ENCODE results near the gene CASQ1. TPM values are rescaled to one million over a fixed set of nuclear protein-coding genes. Genes with fewer than 3 reads are reported as not detected.

CASQ1 gene
- total RNA-seq, 1 donor from 2014 or later = 7.6 TPM

Other genes with a start within 250 kb of the CASQ1 start
- 7.6 TPM for gene IGSF9, start 245.0 kb upstream of the CASQ1 start, total RNA-seq
- gene SLAMF9, start 236.3 kb upstream of the CASQ1 start, total RNA-seq = not detected
- 5.9 TPM for gene PIGM, start 158.6 kb upstream of the CASQ1 start, total RNA-seq
- gene KCNJ10, start 120.4 kb upstream of the CASQ1 start, total RNA-seq = 5.9 TPM
- 10.6 TPM for gene KCNJ9, start 109.0 kb upstream of the CASQ1 start, total RNA-seq
- 43.5 TPM for gene IGSF8, start 92.0 kb upstream of the CASQ1 start, total RNA-seq
- gene ATP1A2, start 74.8 kb upstream of the CASQ1 start, total RNA-seq = 93.2 TPM
- under 0.01 TPM for gene ATP1A4, start 39.0 kb upstream of the CASQ1 start, total RNA-seq
- gene PEA15, start 14.8 kb downstream of the CASQ1 start, total RNA-seq = 178 TPM
- 47.9 TPM for gene DCAF8, start 72.0 kb downstream of the CASQ1 start, total RNA-seq
- gene PEX19, start 94.6 kb downstream of the CASQ1 start, total RNA-seq = 21.1 TPM
- gene COPA, start 152.7 kb downstream of the CASQ1 start, total RNA-seq = 121 TPM
- gene NCSTN, start 152.8 kb downstream of the CASQ1 start, total RNA-seq = 72.5 TPM
- 0.98 TPM for gene NHLH1, start 176.5 kb downstream of the CASQ1 start, total RNA-seq
- gene VANGL2, start 210.0 kb downstream of the CASQ1 start, total RNA-seq = 19.4 TPM